Sigmoid colon (tissue), 4 donors: ENCODE measurements around the gene ANKRD27.

ENCODE experiments used
- CTCF ChIP-seq, 4 experiments: fragments of 450-650 bp in 3 of 4; fragments of 200-600 bp in 1 of 4; IDR thresholded peaks; one replicate each; pipeline ENCODE4 v1.5.1; 2016 to 2019; ENCODE audit warnings: antibody characterized with exemption in 4 of 4, mild to moderate bottlenecking in 3 of 4, moderate library complexity in 2 of 4
- POLR2A ChIP-seq, 2 donors: fragments of 450-650 bp; IDR thresholded peaks; one replicate each; pipeline ENCODE4 v1.6.1; 2016; ENCODE audit warnings: antibody characterized with exemption in 2 of 2, mild to moderate bottlenecking in 2 of 2, moderate library complexity in 2 of 2
- POLR2AphosphoS5 ChIP-seq, 4 donors: sonication (generic); formaldehyde crosslinking; IDR thresholded peaks; one replicate each; pipeline ENCODE4 v1.6.1; 2017; ENCODE audit warnings: antibody characterized with exemption in 4 of 4

- TF ChIP-seq CTCF (IDR thresholded peaks at IDR 0.05) (no peak), POLR2AphosphoS5 (IDR thresholded peaks at IDR 0.05) (no peak), POLR2A (IDR thresholded peaks at IDR 0.05) (no peak)
Observed at GRCh38 chr19:32555786-32556185, 119.2 kb downstream of the ANKRD27 start.
